GM13976 (cell line): Measurements from ENCODE around the gene FAM20B.

ENCODE experiments used
- DNase-seq: peaks from one replicate; pipeline ENCODE4 v3.0.0; 2012; ENCODE audit warnings: low spot score
- CTCF ChIP-seq: IDR thresholded peaks from 2 replicates; pipeline ENCODE4 v1.5.1; 2012; ENCODE audit warnings: borderline replicate concordance, mild to moderate bottlenecking; ENCODE audit not compliant: insufficient read depth; ENCODE audit errors: extremely low read depth, missing control alignments, control extremely low read depth
- in situ Hi-C: fragments of 300-500 bp; cut with MboI; formaldehyde crosslinking; loops from one replicate; pipeline ENCODE4 v1.12.0; 2022; ENCODE audit warnings: low sequenced_read_pairs, mixed read lengths, inconsistent platforms; ENCODE audit not compliant: unreplicated experiment

FAM20B gene

GRCh38 chr1:179095924-179096323 is 70.2 kb downstream of the FAM20B start:
- in situ Hi-C loops, result loop anchor here (25.0 kb wide), 1 partner anchor 716 kb away; no protein-coding TSS in a partner anchor
- DNase-seq, result no peak
- TF ChIP-seq CTCF, result no peak

DNA sequence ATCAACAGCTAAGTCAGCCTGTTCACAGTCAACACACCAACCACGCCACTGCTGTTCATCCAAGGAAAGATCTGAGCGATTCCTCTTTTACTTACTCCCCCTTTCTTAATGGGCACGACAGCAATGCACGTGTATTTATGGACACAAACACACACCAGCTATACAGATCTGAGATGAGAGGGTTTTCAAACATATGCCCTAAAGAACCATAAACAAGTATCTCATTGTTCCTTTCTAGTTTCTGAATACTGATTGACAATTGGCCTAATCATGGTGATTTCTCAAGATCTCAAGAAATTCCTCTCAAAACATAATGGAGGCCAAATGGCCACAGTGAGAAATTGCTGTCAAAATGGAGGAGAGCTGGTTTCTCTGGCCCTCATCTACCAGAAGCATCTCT is 74.2 kb downstream of the FAM20B start:
- DNase-seq, result no peak
- in situ Hi-C loops, result loop anchor here (10.0 to 25.0 kb wide), 3 partner anchors 55 to 712 kb away; no protein-coding TSS in a partner anchor
- TF ChIP-seq CTCF, result no peak

DNA sequence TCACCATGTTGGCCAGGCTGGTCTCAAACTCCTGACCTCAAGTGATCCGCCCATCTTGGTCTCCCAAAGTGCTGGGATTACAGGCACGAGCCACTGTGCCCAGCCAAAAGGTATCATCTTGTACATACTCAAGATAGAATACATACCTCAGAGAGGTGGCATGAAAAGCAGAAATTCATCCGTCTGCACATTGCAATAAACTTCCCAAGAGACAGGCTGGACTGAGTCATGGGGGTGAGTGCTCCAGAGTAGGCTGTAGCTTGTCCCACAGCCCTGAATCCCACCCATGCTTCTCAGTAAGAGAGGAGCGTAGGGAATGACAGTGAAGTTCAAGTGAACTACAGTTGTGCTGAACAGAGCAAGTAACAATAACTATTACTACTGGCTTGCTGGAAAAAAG is 75.9 kb downstream of the FAM20B start:
- in situ Hi-C loops, result loop anchor here (10.0 kb wide), 2 partner anchors 57 to 103 kb away; no protein-coding TSS in a partner anchor
- TF ChIP-seq CTCF, result no peak
- DNase-seq, result no peak

DNA sequence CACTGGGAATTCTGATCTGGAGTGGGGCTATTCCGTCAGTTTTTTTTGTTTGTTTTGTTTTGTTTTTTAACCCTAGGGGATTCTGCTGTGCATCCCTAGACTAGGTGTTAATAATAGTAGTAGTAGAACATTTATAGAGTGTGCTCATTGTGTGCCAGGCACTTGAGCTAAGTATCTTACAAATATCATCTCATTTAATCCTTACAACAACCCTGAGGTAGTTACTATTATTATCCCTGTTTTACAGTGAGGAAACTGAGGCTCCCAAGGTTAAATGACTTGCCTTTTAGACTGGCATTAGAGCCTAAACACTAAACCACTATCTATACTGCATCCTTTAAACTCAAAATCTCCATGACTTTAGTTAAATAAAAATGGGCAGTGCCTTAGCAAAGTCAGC is 78.3 kb downstream of the FAM20B start:
- no peak for DNase-seq
- no peak for TF ChIP-seq CTCF
- in situ Hi-C loops, result loop anchor here (10.0 kb wide), 2 partner anchors 59 to 101 kb away; no protein-coding TSS in a partner anchor

DNA sequence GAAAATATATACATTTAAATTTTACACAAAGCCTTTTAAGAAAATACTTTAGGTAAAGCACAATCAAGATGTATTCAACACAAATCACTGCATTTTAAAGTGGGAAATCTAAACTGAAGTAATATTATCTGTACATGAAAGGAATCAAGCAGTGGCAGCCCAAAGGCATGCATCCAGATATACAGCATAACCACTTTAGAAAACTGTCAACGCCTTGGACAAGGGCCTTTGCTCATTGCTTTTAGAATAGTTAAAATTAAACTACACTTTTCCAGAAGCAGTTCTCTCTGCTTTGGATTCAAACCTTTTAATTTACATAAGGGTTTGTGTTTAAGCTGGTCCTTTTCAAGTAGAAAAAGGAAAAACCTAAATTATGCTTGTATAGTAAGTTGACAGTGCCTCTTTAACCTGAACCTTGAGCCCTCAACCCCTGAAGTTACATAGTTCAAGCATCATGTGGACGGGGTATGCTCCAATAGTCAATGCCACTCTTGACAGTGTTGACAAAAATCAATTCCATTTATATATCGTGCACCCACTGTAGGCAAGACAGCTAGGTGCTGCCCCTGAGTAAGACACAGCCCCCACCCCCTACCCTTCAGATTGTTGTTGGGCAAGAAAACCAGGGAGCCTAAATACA is 79.0 kb downstream of the FAM20B start:
- no peak for DNase-seq
- TF ChIP-seq CTCF, result no peak
- in situ Hi-C loops, result loop anchor here (10.0 kb wide), 2 partner anchors 60 to 100 kb away; no protein-coding TSS in a partner anchor

GRCh38 chr1:179105393-179105792 is 79.7 kb downstream of the FAM20B start:
- in situ Hi-C loops, result loop anchor here (10.0 kb wide), 2 partner anchors 61 to 99 kb away; no protein-coding TSS in a partner anchor
- TF ChIP-seq CTCF, result no peak
- DNase-seq, result no peak
